Activated CD8-positive, alpha-beta memory T cell treated with anti-CD3 and anti-CD28 coated beads for 36 hours (primary cell): ENCODE data around the gene CACNA1H. TPM values are rescaled to one million over a fixed set of nuclear protein-coding genes. Genes with fewer than 3 reads are reported as not detected.
"Not testable (repeated sequence)": the region's sequence is repeated elsewhere in the genome, so short reads cannot be mapped to it uniquely, and the experiment has no call there.

Experiments used
- CTCF ChIA-PET: fragments of 350-600 bp; sonication (Branson Sonifier 250); formaldehyde crosslinking; loops from one replicate; lab custom pipeline; 2021; ENCODE audit warnings: antibody characterized with exemption; lab: Charles Lee
- POLR2A ChIA-PET: fragments of 350-600 bp; sonication (Branson Sonifier 250); formaldehyde crosslinking; loops from one replicate; lab custom pipeline; 2021; ENCODE audit warnings: antibody characterized with exemption; lab: Charles Lee
- total RNA-seq, 2 experiments: library from RNA; stranded (reverse); gene quantifications; one replicate each; pipeline ENCODE4 v1.2.3, GENCODE V29; 2021

Gene CACNA1H
- total RNA-seq, 2 experiments from 2014 or later, result 0.44 to 0.63 TPM

DNA sequence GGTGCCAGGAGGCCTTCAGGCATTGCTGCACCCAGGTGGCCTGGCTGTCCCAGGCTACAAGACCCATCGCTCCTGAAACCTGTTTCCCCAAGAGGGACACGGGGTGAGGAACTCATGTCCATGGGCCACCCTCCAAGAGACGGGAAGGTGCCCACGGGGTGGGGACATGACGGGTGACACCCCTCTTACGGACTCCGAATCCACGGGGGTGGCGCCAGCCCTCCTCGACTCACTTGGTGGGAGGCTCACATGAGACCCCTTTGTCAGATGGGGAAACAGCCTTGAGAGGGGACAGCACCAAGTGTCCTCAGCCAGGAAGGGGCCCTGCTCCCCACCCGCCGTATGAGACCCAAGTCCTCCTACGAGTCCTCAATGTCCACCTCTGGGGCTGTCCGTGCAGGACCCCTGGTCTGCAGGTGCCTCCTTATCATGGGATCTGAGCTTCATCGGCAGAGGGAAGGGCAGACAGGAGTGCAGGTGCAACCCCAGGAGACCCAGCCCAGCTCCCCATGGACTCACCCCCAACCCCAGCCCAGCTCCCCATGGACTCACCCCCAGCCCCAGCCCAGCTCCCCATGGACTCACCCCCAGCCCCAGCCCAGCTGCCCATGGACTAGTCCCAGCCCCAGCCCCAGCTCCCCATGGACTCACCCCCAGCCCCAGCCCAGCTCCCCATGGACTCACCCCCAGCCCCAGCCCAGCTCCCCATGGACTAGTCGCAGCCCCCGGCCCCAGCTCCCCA lies 77.7 kb downstream of the CACNA1H start:
- CTCF ChIA-PET, POLR2A ChIA-PET: not testable (repeated sequence)

DNA sequence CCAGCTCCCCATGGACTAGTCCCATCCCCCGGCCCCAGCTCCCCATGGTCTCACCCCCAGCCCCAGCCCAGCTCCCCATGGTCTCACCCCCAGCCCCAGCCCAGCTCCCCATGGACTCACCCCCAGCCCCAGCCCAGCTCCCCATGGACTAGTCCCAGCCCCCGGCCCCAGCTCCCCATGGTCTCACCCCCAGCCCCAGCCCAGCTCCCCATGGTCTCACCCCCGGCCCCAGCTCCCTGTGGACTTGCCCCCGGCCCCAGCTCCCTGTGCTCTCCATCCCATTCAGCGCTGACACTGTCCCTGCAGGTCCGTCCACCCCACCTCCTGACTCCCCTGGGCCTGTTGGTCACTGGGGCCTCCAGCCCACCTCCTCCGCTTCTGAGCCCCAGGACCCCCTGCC lies 78.4 kb downstream of the CACNA1H start:
- CTCF ChIA-PET, POLR2A ChIA-PET: not testable (repeated sequence)

DNA sequence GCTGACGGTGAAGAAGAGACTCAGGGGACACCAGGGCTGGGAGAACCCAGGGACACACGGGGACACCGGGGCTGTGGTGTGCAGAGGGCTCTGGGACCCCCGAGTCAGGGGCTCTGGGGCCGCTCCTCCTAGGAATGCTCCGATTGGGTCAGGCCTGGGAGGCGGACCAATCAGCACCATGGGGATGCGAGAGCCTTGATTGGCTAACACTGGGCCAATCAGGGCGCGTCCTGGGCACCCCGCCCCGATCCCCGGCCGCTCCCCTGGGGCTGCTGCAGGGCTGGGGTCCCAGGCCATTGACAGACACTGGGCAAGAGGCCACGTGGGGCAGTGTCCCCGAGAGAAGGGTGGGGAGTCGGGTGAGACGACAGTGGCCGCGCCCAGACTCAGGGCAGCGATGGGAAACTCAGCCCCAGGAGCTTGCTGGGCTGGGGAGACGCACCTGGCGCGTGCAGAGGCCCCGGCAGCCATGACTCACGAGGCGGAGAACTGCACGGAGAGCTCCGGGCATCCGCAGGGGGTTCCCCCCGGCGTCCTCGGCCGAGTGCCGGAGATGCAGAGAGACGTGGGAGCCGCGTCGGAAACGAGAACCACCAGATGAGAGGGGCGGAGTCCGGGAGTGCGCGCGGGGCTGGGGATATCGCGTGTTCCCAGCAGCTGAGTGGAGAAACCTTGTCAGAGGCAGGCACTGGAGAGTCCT lies 79.3 kb downstream of the CACNA1H start:
- POLR2A ChIA-PET, CTCF ChIA-PET: not testable (repeated sequence)

DNA sequence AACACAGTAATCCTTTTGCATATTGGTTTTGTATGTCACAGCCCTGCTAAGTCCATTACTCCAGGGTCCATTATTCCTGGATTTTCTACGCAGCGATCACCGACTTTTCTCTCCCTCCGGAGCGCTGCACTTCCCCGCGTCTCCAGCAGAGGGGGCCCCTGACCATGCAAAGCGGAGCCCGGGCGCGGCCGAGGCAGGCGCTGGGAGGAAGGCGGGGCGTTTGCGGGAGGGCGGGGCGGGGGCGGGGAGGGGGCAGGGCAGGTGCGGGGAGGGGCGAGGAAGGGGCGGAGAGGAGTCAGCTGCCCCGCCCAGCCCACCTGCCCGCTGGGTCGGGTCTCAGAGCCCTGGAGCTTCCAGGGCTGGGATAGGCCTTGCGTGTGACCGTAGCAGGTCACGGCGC lies 83.8 kb downstream of the CACNA1H start:
- POLR2A ChIA-PET, CTCF ChIA-PET: not testable (repeated sequence)

DNA sequence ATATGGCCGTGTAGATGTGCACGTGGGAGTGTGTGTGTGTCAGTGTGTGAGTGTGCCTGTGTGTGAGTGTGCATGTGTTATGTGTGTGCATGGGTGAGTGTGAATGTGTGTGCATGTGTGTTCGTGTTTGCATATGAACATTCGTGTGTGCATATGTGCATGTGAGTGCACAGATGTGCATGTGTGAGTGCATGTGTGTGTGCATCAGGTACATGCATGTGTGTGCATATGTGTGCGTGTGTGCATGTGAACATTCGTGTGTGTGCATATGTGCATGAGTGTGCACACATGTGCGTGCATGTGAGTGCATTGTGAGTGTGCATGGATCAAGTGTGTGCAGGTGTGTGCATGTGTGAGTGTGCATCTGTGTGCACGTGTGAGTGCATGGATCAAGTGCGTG lies 85.1 kb downstream of the CACNA1H start:
- POLR2A ChIA-PET, result no interaction called here
- CTCF ChIA-PET, result no interaction called here

DNA sequence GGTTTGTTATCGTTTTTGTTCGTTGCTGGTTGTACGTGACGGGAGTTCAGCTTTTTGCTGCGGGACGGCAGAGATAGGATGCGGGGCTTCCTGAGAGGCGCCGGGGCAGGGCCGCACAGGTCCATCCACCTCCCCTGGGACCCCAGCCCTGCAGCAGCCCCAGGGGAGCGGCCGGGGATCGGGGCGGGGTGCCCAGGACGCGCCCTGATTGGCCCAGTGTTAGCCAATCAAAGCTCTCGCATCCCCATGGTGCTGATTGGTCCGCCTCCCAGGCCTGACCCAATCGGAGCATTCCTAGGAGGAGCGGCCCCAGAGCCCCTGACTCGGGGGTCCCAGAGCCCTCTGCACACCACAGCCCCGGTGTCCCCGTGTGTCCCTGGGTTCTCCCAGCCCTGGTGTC lies 86.0 kb downstream of the CACNA1H start:
- POLR2A ChIA-PET, result not testable (repeated sequence)
- CTCF ChIA-PET, result interaction anchor here (0.6 kb wide), 1 partner anchor 186 kb away, joined by 3 read pairs; no protein-coding TSS in a partner anchor

DNA sequence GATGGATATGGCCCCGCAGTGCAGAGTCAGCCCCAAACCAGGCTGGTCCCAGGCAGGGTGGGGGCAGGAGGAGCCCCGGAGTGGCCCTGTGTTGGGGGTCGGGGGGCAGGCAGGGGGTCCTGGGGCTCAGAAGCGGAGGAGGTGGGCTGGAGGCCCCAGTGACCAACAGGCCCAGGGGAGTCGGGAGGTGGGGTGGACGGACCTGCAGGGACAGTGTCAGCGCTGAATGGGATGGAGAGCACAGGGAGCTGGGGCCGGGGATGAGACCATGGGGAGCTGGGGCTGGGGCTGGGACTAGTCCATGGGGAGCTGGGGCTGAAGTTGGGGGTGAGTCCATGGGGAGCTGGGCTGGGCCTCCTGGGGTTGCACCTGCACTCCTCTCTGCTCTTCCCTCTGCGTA lies 86.7 kb downstream of the CACNA1H start:
- POLR2A ChIA-PET, CTCF ChIA-PET: not testable (repeated sequence)

DNA sequence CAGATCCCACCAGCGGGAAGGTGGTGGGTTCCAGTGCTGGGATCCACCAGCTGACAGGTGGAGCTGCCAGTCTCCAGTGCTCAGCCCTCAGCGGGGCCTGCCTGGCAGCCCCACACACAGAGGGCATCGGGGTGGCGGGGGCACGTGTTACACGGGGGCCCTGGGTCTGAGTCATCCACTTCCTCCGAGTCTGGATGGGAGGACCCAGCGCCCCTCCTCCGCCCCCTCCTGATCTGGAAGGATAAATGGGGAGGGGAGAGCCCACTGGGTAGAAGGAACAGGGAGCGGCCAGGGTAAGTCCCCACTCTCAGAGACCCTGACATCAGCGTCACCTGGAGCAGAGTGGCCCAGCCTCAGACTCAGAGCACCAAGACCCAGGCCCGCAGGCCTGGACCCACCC lies 87.5 kb downstream of the CACNA1H start, which contains the start of gene TPSAB1:
Gene TPSAB1, plus strand, starts transcription at position 270 of the 400 bp plus-strand sequence. CDS start 234 bp downstream, outside the sequence.
- CTCF ChIA-PET, POLR2A ChIA-PET: not testable (repeated sequence)

DNA sequence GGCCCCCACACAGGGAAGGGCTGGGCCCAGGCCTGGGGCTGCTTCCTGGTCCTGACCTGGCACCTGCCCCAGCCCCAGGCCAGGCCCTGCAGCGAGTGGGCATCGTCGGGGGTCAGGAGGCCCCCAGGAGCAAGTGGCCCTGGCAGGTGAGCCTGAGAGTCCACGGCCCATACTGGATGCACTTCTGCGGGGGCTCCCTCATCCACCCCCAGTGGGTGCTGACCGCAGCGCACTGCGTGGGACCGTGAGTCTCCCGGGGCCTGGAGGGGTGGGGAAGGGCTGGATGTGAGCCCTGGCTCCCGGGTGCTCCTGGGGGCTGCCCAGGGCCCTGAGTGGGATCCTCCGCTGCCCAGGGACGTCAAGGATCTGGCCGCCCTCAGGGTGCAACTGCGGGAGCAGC lies 88.2 kb downstream of the CACNA1H start:
- CTCF ChIA-PET, POLR2A ChIA-PET: not testable (repeated sequence)

DNA sequence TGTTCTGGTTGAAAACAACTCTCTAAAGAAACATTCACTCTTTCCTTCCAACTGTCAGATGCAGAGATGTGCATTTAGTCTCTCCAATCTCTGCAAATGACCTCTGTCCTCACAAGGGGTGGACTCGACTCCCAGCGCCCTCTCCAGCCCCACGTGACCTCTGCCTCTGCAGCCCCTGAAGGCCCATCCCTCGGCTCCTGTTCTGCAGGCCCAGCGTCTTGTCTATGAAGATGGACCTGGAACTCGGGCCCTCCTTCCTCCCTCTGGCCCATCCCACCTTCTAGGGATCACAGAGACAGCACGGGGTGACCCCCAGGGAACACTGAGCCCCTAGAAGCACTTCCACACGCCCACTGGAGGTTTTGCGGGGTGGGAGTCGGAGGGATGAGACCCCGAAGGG lies 90.5 kb downstream of the CACNA1H start:
- POLR2A ChIA-PET, CTCF ChIA-PET: not testable (repeated sequence)

DNA sequence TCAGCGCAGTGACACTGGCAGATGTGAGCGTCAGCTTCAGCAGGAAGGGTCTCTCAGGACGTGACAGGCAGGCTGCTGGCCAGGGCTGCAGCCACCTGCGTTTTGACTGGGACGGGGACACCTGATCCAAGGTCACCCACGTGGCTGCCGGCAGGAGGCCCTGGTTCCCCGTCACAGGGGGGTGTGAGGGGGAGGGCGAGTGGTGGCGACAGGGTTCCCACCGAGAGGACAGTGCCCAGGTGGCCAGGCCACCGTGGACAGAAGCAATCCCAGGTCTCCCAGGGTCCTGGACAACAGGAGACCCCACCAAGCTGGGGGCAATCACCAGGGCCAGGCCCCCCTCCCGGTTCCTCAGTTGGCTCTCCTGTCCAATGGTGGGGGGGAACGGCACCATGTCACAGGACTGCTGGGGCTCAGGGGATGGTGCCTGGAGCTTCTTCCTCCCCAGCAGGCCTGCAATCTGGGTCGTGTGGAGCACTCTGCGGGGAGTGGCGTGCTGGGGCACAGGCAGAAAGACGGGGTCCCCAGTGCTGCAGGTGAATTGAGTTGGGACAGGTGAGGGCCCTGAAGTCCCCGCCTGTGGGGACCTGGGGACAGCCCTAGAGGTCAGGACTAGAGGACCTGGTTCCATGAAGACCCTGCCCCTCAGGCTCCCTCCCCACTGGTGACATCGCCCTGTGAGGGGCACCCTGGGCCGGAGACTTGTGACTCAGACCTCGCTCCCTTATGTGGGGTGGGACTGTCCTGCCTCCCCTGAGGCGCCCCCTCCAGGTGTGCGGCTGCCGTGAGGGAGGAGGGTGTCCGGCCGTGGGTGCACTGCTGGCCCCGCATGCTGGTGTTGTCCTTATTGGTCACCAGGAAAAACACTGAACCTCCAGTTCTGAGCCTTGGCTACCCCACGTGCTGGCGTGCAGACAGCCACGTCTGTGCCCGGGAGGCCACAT lies 91.3 kb downstream of the CACNA1H start:
- CTCF ChIA-PET, POLR2A ChIA-PET: not testable (repeated sequence)

DNA sequence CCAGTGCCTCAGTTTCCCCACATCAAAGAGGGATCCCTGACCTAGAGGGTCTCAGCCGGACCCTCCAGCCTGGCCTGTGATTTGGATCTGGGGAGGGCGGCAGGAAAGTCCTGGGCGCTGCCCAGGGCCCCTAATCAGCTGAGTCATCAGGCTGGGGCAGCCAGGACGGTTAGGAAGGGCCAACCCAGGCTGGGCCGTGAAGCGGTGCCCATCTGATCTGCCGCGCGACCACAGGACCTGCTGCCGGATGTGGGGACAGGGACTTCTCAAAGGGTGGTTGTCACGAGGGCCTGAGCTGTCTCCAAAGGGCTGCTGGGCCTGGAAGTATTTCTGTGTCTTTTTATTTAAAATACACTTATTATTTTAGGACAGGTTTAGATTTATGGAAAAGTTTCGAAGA lies 92.0 kb downstream of the CACNA1H start:
- POLR2A ChIA-PET, result no interaction called here
- CTCF ChIA-PET, result no interaction called here

DNA sequence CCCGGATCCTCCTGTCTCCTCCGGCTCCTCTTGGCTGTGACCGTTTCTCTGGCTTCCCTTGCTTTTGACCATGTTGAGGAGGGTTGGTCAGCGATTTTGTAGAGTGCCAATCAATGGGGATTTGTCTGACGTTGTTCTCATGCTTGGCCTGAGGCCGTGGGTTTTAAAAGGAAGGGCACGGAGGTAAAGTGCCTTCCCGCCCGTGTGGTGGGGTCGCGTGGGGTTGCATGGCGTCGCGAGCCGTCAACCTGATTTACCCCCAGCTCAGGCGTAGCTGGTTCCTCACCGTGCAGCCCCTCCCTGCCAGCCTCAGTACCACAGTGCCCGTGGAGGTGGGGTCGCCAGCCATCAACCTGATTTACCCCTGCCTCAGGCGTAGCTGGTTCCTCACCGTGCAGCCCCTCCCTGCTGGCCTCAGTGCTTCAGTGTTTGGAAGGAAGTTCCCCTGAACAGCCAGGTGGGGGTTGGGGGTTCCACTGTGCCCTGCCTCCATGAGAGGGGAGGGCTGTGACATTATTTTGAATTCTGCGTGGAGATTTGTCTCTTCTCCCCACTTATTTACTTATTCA lies 92.6 kb downstream of the CACNA1H start:
- CTCF ChIA-PET, result no interaction called here

DNA sequence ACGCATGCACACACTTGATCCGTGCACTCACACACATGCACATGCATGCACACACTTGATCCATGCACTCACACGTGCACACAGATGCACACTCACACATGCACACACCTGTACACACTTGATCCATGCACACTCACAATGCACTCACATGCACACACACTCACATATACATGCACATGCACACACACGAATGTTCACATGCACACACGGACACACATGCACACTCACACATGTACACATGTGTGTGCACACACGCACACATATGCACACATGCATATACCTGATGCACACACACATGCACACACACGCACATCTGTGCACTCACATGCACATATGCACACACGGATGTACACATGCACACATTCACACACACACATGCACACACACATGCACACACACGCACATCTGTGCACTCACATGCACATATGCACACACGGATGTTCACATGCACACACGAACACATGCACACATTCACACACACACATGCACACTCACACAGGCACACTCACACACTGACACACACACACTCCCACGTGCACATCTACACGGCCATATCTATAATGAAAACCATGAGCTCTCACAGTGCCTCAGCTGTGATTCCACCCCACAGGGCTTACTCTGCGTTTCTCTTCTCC lies 95.1 kb downstream of the CACNA1H start:
- POLR2A ChIA-PET, CTCF ChIA-PET: not testable (repeated sequence)

More for the DNA sequence above, 92.6 kb downstream of the CACNA1H start:
- POLR2A ChIA-PET, result no interaction called here

DNA sequence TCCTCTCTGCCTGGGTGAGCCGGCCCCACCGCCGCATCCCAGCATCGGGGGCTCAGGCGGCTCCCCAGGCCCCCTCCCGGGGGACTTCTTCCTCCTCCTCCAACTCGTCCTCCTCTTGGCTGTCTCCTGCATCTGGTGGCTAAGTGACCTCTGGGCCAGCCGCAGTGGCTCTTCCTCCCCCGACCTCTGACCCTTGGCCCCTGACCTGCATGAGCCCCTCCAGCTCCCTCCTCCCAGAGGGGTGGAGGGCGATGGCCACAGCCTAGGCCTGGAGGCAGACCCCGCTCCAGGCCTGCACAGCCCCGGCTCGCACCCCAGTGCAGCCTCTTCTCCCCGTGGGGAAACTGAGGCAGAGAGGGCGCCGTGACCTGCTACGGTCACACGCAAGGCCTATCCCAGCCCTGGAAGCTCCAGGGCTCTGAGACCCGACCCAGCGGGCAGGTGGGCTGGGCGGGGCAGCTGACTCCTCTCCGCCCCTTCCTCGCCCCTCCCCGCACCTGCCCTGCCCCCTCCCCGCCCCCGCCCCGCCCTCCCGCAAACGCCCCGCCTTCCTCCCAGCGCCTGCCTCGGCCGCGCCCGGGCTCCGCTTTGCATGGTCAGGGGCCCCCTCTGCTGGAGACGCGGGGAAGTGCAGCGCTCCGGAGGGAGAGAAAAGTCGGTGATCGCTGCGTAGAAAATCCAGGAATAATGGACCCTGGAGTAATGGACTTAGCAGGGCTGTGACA lies 96.3 kb downstream of the CACNA1H start:
- POLR2A ChIA-PET, CTCF ChIA-PET: not testable (repeated sequence)

DNA sequence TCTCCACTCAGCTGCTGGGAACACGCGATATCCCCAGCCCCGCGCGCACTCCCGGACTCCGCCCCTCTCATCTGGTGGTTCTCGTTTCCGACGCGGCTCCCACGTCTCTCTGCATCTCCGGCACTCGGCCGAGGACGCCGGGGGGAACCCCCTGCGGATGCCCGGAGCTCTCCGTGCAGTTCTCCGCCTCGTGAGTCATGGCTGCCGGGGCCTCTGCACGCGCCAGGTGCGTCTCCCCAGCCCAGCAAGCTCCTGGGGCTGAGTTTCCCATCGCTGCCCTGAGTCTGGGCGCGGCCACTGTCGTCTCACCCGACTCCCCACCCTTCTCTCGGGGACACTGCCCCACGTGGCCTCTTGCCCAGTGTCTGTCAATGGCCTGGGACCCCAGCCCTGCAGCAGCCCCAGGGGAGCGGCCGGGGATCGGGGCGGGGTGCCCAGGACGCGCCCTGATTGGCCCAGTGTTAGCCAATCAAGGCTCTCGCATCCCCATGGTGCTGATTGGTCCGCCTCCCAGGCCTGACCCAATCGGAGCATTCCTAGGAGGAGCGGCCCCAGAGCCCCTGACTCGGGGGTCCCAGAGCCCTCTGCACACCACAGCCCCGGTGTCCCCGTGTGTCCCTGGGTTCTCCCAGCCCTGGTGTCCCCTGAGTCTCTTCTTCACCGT lies 100.9 kb downstream of the CACNA1H start:
- CTCF ChIA-PET, POLR2A ChIA-PET: not testable (repeated sequence)

DNA sequence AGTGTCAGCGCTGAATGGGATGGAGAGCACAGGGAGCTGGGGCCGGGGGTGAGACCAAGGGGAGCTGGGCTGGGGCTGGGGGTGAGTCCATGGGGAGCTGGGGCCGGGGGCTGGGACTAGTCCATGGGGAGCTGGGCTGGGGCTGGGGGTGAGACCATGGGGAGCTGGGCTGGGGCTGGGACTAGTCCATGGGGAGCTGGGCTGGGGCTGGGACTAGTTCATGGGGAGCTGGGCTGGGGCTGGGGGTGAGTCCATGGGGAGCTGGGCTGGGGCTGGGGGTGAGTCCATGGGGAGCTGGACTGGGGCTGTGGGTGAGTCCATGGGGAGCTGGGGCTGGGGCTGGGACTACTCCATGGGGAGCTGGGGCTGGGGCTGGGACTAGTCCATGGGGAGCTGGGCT lies 101.9 kb downstream of the CACNA1H start:
- POLR2A ChIA-PET, CTCF ChIA-PET: not testable (repeated sequence)
